SK-N-SH (cell line): ENCODE measurements around the gene DDX51. TPM values are rescaled to one million over a fixed set of nuclear protein-coding genes. Genes with fewer than 3 reads are reported as not detected.

ENCODE experiments used
- CTCF ChIA-PET: fragments of 300-600, 350-600 bp; formaldehyde crosslinking; extraction: SDS; loops from one replicate; lab custom pipeline; 2021; lab: Yijun Ruan, JAX
- POLR2A ChIA-PET: fragments of 350-600 bp; sonication (Branson Sonifier 250); formaldehyde crosslinking; extraction: SDS; loops from one replicate; lab custom pipeline; 2020; ENCODE audit warnings: antibody characterized with exemption, inconsistent platforms; lab: Yijun Ruan, JAX
- DNase-seq: peaks from one replicate; pipeline ENCODE4 v3.0.0; 2012
- H2AFZ ChIP-seq: fragments of 200-600 bp; sonication (generic); 2 replicates; pipeline ENCODE4 v1.8.1; 2016; ENCODE audit warnings: antibody characterized with exemption, mild to moderate bottlenecking, low read depth
- H3F3A ChIP-seq: fragments of 200-600 bp; sonication (generic); replicated peaks from 2 replicates; pipeline ENCODE3; 2016; ENCODE audit warnings: antibody characterized with exemption, mild to moderate bottlenecking; ENCODE audit not compliant: insufficient read depth
- H3K27ac ChIP-seq, 2 experiments: fragments of 200-500 bp in 1 of 2; fragments of 200-600 bp in 1 of 2; sonication (Bioruptor generic) in 1 of 2; sonication (generic), shearing (Covaris generic) in 1 of 2; 2 replicates each; pipeline versions ENCODE4 v1.5.1 to v1.6.1; 2014 to 2016; ENCODE audit warnings: low read depth in 2 of 2, inconsistent platforms in 1 of 2, low read length in 1 of 2, mild to moderate bottlenecking in 1 of 2, mixed read lengths in 1 of 2
- H3K27me3 ChIP-seq: fragments of 200-600 bp; sonication (generic), shearing (Covaris generic); 2 replicates; pipeline ENCODE4 v1.6.1; 2016; ENCODE audit warnings: mixed run types; ENCODE audit not compliant: insufficient read depth
- H3K36me3 ChIP-seq, 2 experiments: fragments of 200-500 bp in 1 of 2; fragments of 200-600 bp in 1 of 2; sonication (Bioruptor generic) in 1 of 2; sonication (generic) in 1 of 2; replicated peaks in 1 of 2; 2 replicates each; pipeline versions ENCODE3 to v1.5.1; 2014 to 2016; ENCODE audit warnings: low read length in 1 of 2, mild to moderate bottlenecking in 1 of 2; ENCODE audit not compliant: insufficient read depth in 2 of 2, control insufficient read depth in 1 of 2
- H3K4me1 ChIP-seq, 2 experiments: fragments of 200-500 bp in 1 of 2; fragments of 200-600 bp in 1 of 2; sonication (Bioruptor generic) in 1 of 2; sonication (generic), shearing (Covaris generic) in 1 of 2; 2 replicates each; pipeline versions ENCODE4 v1.5.1 to v1.6.1; 2014 to 2016; ENCODE audit warnings: low read depth in 1 of 2, low read length in 1 of 2, mixed run types in 1 of 2; ENCODE audit not compliant: insufficient read depth in 2 of 2, control insufficient read depth in 1 of 2
- H3K4me2 ChIP-seq: fragments of 200-600 bp; sonication (generic), shearing (Covaris generic); 2 replicates; pipeline ENCODE4 v1.6.1; 2017; ENCODE audit warnings: mixed run types
- H3K4me3 ChIP-seq, 2 experiments: fragments of 200-500 bp in 1 of 2; fragments of 200-600 bp in 1 of 2; sonication (Bioruptor generic) in 1 of 2; sonication (generic), shearing (Covaris generic) in 1 of 2; 2 replicates each; pipeline versions ENCODE4 v1.5.1 to v1.8.1; 2014 to 2016; ENCODE audit warnings: low read depth in 2 of 2, inconsistent platforms in 1 of 2, low read length in 1 of 2, mild to moderate bottlenecking in 1 of 2, mixed read lengths in 1 of 2, moderate library complexity in 1 of 2
- H3K79me2 ChIP-seq: fragments of 200-600 bp; sonication (generic); 2 replicates; pipeline ENCODE4 v1.8.1; 2017; ENCODE audit warnings: mild to moderate bottlenecking; ENCODE audit not compliant: insufficient read depth
- H3K9ac ChIP-seq: fragments of 200-600 bp; sonication (generic); 2 replicates; pipeline ENCODE4 v1.6.1; 2017; ENCODE audit warnings: mixed run types
- H3K9me2 ChIP-seq: fragments of 200-600 bp; sonication (generic); 2 replicates; pipeline ENCODE4 v1.6.1; 2017; ENCODE audit warnings: mixed run types
- H3K9me3 ChIP-seq: fragments of 200-600 bp; sonication (generic); 2 replicates; pipeline ENCODE4 v1.6.1; 2017; ENCODE audit warnings: mixed run types, mild to moderate bottlenecking, moderate library complexity
- H4K20me1 ChIP-seq: fragments of 200-600 bp; sonication (generic); 2 replicates; pipeline ENCODE4 v1.6.1; 2017; ENCODE audit warnings: mild to moderate bottlenecking, mixed run types; ENCODE audit not compliant: insufficient read depth
- CHD2 ChIP-seq: fragments of 150-350 bp; IDR thresholded peaks from 2 replicates; pipeline ENCODE4 v1.6.1; 2018; ENCODE audit warnings: low read length; ENCODE audit not compliant: partially characterized antibody
- EP300 ChIP-seq, 2 experiments: IDR thresholded peaks; 2 replicates each; pipeline versions ENCODE4 v1.4.0 to v1.6.1; 2012; ENCODE audit warnings: borderline replicate concordance in 1 of 2, low read depth in 1 of 2, low read length in 1 of 2
- FOSL2 ChIP-seq: IDR thresholded peaks from 2 replicates; pipeline ENCODE4 v1.4.0; 2012; ENCODE audit warnings: low read depth, mild to moderate bottlenecking, moderate library complexity, borderline replicate concordance
- GATA2 ChIP-seq: sonication (generic); formaldehyde crosslinking; IDR thresholded peaks from 2 replicates; pipeline ENCODE4 v1.5.0; 2020; ENCODE audit warnings: mild to moderate bottlenecking, missing genetic modification reagents
- MEF2A ChIP-seq: IDR thresholded peaks from 2 replicates; pipeline ENCODE4 v1.4.0; 2012; ENCODE audit warnings: low read depth, borderline replicate concordance
- MXI1 ChIP-seq: IDR thresholded peaks from 2 replicates; pipeline ENCODE4 v1.6.1; 2012; ENCODE audit warnings: mild to moderate bottlenecking, low read depth, low read length, improper control_type of control experiment
- NFIC ChIP-seq: IDR thresholded peaks from 2 replicates; pipeline ENCODE4 v1.4.0; 2012; ENCODE audit warnings: borderline replicate concordance
- POLR2AphosphoS5 ChIP-seq: IDR thresholded peaks from 2 replicates; pipeline ENCODE4 v1.6.1; 2012; ENCODE audit warnings: low read depth, low read length
- RAD21 ChIP-seq: IDR thresholded peaks from 2 replicates; pipeline ENCODE4 v1.6.1; 2012; ENCODE audit warnings: mild to moderate bottlenecking, low read length
- REST ChIP-seq: IDR thresholded peaks from 2 replicates; pipeline ENCODE4 v1.6.1; 2012; ENCODE audit warnings: mild to moderate bottlenecking, low read depth, low read length, moderate library complexity
- RXRA ChIP-seq: IDR thresholded peaks from 2 replicates; pipeline ENCODE4 v1.4.0; 2012; ENCODE audit warnings: low read depth, mild to moderate bottlenecking, borderline replicate concordance
- SIN3A ChIP-seq: IDR thresholded peaks from 2 replicates; pipeline ENCODE4 v1.6.1; 2012; ENCODE audit warnings: low read depth, mild to moderate bottlenecking, low read length, moderate library complexity, borderline replicate concordance
- TAF1 ChIP-seq: IDR thresholded peaks from 2 replicates; pipeline ENCODE4 v1.6.1; 2012; ENCODE audit warnings: low read depth, mild to moderate bottlenecking, low read length, moderate library complexity, borderline replicate concordance
- TCF12 ChIP-seq: IDR thresholded peaks from 2 replicates; pipeline ENCODE4 v1.4.0; 2012
- YY1 ChIP-seq: IDR thresholded peaks from 2 replicates; pipeline ENCODE4 v1.4.0; 2012; ENCODE audit warnings: low read depth, mild to moderate bottlenecking
- WGBS: methylation state at CpG from one replicate; pipeline ENCODE4 v1.1.6; 2017; ENCODE audit warnings: low lambda C conversion rate; 5-methylcytosine and 5-hydroxymethylcytosine counted together
- polyA plus RNA-seq, 3 experiments: library from polyadenylated mRNA; depleted of rRNA; stranded (reverse); fragments of >200 nt; gene quantifications; 2 replicates each; pipeline ENCODE4 v1.2.3, GENCODE V29; 2012
- TF ChIP-seq, protein P1 (sequence below): IDR thresholded peaks from 2 replicates; pipeline ENCODE4 v1.4.0; 2012; ENCODE audit warnings: low read depth, borderline replicate concordance
- TF ChIP-seq, protein P2 (sequence below): fragments of 150-350 bp; IDR thresholded peaks from 2 replicates; pipeline ENCODE4 v1.6.1; 2017; ENCODE audit warnings: antibody characterized with exemption, low read length, low read depth, borderline replicate concordance
- TF ChIP-seq, protein P3 (sequence below): fragments of 200-600 bp; sonication (generic); IDR thresholded peaks from 2 replicates; pipeline ENCODE4 v1.6.1; 2017; ENCODE audit warnings: antibody characterized with exemption, mild to moderate bottlenecking, moderate library complexity
- TF ChIP-seq, protein P4 (sequence below): IDR thresholded peaks from 2 replicates; pipeline ENCODE4 v1.4.0; 2012; ENCODE audit warnings: low read depth, borderline replicate concordance

DDX51 gene
- polyA plus RNA-seq, 1 of the 3 experiments (the other 2 are of a cell fraction), result 17.3 TPM

- Histone ChIP-seq H3K9me2 (no peaks in the 10 kb centered on the region), H3F3A (no peaks in the 10 kb centered on the region), H3K27ac (no peak overlapping the region), H3K27me3 (no peaks in the 10 kb centered on the region), H3K4me1 (peaks cover 0 to 22% of the 10 kb centered on the region in 2 experiments; a peak in 1 of 4 replicates), H4K20me1 (no peaks in the 10 kb centered on the region), H3K9ac (no peak overlapping the region), H3K4me2 (no peak overlapping the region; the same call in 1 of the 2 replicates), H3K9me3 (no peaks in the 10 kb centered on the region)
- POLR2A ChIA-PET, result interaction anchor here (1.1 kb wide), 1 partner anchor 14 kb away, joined by 3 read pairs; no protein-coding TSS in a partner anchor
- no peak for DNase-seq
- CTCF ChIA-PET, result interaction anchor here (0.6 to 1.8 kb wide), 4 partner anchors 8 to 310 kb away, joined by 3 to 5 read pairs (median 4); no protein-coding TSS in a partner anchor
- TF ChIP-seq GATA2 (CRISPR knock-in tag) (no peak), RXRA (no peak), MEF2A (no peak), CHD2 (no peak), FOSL2 (no peak), TCF12 (no peak), EP300 (IDR thresholded peaks at IDR 0.05; ENCODE audit: borderline replicate concordance in 1 of 2, low read depth in 1 of 2, low read length in 1 of 2) (no peak), TAF1 (no peak), NFIC (no peak), MXI1 (no peak), SIN3A (no peak), POLR2AphosphoS5 (no peak), REST (no peak), YY1 (no peak), RAD21 (no peak)
- TF ChIP-seq, protein P1, sequence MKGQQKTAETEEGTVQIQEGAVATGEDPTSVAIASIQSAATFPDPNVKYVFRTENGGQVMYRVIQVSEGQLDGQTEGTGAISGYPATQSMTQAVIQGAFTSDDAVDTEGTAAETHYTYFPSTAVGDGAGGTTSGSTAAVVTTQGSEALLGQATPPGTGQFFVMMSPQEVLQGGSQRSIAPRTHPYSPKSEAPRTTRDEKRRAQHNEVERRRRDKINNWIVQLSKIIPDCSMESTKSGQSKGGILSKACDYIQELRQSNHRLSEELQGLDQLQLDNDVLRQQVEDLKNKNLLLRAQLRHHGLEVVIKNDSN, result no peak
- TF ChIP-seq, protein P2, sequence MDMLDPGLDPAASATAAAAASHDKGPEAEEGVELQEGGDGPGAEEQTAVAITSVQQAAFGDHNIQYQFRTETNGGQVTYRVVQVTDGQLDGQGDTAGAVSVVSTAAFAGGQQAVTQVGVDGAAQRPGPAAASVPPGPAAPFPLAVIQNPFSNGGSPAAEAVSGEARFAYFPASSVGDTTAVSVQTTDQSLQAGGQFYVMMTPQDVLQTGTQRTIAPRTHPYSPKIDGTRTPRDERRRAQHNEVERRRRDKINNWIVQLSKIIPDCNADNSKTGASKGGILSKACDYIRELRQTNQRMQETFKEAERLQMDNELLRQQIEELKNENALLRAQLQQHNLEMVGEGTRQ, result no peak
- TF ChIP-seq, protein P3, sequence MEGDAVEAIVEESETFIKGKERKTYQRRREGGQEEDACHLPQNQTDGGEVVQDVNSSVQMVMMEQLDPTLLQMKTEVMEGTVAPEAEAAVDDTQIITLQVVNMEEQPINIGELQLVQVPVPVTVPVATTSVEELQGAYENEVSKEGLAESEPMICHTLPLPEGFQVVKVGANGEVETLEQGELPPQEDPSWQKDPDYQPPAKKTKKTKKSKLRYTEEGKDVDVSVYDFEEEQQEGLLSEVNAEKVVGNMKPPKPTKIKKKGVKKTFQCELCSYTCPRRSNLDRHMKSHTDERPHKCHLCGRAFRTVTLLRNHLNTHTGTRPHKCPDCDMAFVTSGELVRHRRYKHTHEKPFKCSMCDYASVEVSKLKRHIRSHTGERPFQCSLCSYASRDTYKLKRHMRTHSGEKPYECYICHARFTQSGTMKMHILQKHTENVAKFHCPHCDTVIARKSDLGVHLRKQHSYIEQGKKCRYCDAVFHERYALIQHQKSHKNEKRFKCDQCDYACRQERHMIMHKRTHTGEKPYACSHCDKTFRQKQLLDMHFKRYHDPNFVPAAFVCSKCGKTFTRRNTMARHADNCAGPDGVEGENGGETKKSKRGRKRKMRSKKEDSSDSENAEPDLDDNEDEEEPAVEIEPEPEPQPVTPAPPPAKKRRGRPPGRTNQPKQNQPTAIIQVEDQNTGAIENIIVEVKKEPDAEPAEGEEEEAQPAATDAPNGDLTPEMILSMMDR, result no peak
- TF ChIP-seq, protein P4, sequence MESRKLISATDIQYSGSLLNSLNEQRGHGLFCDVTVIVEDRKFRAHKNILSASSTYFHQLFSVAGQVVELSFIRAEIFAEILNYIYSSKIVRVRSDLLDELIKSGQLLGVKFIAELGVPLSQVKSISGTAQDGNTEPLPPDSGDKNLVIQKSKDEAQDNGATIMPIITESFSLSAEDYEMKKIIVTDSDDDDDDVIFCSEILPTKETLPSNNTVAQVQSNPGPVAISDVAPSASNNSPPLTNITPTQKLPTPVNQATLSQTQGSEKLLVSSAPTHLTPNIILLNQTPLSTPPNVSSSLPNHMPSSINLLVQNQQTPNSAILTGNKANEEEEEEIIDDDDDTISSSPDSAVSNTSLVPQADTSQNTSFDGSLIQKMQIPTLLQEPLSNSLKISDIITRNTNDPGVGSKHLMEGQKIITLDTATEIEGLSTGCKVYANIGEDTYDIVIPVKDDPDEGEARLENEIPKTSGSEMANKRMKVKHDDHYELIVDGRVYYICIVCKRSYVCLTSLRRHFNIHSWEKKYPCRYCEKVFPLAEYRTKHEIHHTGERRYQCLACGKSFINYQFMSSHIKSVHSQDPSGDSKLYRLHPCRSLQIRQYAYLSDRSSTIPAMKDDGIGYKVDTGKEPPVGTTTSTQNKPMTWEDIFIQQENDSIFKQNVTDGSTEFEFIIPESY, result no peak
- TF ChIP-seq, all 33 proteins: peak for 0
- Histone ChIP-seq H2AFZ (no peak overlapping the region), H3K79me2 (peaks cover 44% of the 10 kb centered on the region), H3K36me3 (peaks cover 2 to 29% of the 10 kb centered on the region in 2 experiments), H3K4me3 (no peak overlapping the region)
- 96% methylated on average over 24 of the region's 24 CpGs for WGBS
Observed at GRCh38 chr12:132146098-132146497, 2.0 kb upstream of the DDX51 start.
